ENCODE results near the gene USP22. TPM values are rescaled to one million over a fixed set of nuclear protein-coding genes. Genes with fewer than 3 reads are reported as not detected.

The USP22 gene
- total and polyA plus RNA-seq, 2 of the 8 experiments (the other 6 are each of a cell fraction or from before 2014, with no cell fraction given) = 221 to 316 TPM

DNA sequence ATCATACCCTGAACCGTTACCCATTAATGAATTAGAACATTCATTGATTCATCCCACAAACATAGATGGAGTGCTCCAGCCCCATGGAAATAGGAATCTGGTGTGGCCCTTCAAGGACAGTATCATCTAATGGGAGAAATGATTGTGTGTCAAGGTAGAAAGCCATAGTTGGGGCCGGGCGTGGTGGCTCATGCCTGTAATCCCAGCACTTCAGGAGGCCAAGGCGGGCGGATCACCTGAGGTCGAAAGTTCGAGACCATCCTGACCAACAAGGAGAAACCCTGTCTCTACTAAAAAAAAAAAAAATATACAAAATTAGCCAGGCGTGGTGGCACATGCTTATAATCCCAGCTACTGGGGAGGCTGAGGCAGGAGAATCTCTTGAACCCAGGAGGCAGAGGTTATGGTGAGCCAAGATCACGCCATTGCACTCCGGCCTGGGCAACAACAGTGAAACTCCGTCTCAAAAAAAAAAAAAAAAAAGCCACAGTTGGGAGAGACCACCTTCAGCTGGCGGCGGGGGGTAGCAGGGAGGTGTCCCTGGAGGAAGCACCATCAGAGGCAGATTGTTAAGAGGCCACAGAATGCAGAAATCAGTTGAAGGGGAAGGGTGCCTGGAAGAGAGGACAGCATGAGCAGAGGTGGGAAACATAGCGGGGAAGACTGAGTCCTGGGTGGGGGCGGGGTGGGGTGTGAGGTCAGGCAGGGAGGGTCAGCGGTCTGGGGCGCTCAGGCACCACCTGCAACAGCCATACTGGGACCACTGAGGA lies 60.0 kb downstream of the USP22 start:
- WGBS, 2 experiments (ENCODE audit: extremely low coverage in 1 of 2, insufficient coverage in 1 of 2, insufficient read length in 1 of 2, insufficient replicate concordance in 2 of 2, low coverage in 1 of 2, low lambda C conversion rate in 2 of 2, missing lambda C conversion rate in 1 of 2) = 91% methylated on average over 14 of the region's 17 CpGs; no CpG with 5 or more reads in 1 of the 2 experiments

More for the DNA sequence above, 60.0 kb downstream of the USP22 start:
- H4K8ac ChIP-seq (ENCODE audit: extremely low read depth, insufficient read depth, low read length) = no peak overlapping the region
- H2BK15ac ChIP-seq (ENCODE audit: low read length) = no peak overlapping the region
- no peak overlapping the region for H3K27ac ChIP-seq (ENCODE audit: low read depth, low read length)
- no peak for TF ChIP-seq JUND (IDR thresholded peaks at IDR 0.05; ENCODE audit: low read length)
- no peak for TF ChIP-seq TCF12 (IDR thresholded peaks at IDR 0.05; ENCODE audit: low read depth, low read length)
- no peak for TF ChIP-seq EP300 (IDR thresholded peaks at IDR 0.05; ENCODE audit: borderline replicate concordance in 1 of 2, low read depth in 2 of 2, low read length in 2 of 2)
- no peak for TF ChIP-seq RBBP5 (IDR thresholded peaks at IDR 0.05; ENCODE audit: borderline replicate concordance, low read depth, low read length)
- no peak for TF ChIP-seq SAP30 (IDR thresholded peaks at IDR 0.05; ENCODE audit: insufficient read depth, insufficient replicate concordance, low read length)
- TF ChIP-seq RFX5 (IDR thresholded peaks at IDR 0.05; ENCODE audit: borderline replicate concordance, low read depth, low read length) = no peak
- TF ChIP-seq HDAC6 (IDR thresholded peaks at IDR 0.05; ENCODE audit: low read depth, low read length) = no peak
- no peak for TF ChIP-seq PHF8 (conservative IDR thresholded peaks at IDR 0.05; ENCODE audit: low read depth, low read length)
- H3K23me2 ChIP-seq (ENCODE audit: low read depth, low read length) = no peaks in the 10 kb centered on the region
- H3K4me2 ChIP-seq (ENCODE audit: insufficient read depth in 1 of 2, low read depth in 2 of 2, low read length in 2 of 2) = no peak overlapping the region
- no peak overlapping the region for H3K56ac ChIP-seq (replicated peaks; ENCODE audit: insufficient read length, low read depth, low read length)
- no peak overlapping the region for H4K5ac ChIP-seq (ENCODE audit: insufficient read length, low read depth, low read length)
- no peak overlapping the region for H3K4me3 ChIP-seq (ENCODE audit: extremely low read depth in 1 of 4, insufficient read depth in 2 of 4, low read depth in 3 of 4, low read length in 4 of 4)
- no peak overlapping the region for H4K91ac ChIP-seq (replicated peaks; ENCODE audit: insufficient read length, low read length)
- no peak overlapping the region for H3K18ac ChIP-seq (ENCODE audit: extremely low read depth, low read length)
- H2BK12ac ChIP-seq (ENCODE audit: low read depth, low read length) = no peak overlapping the region
- H3K27me3 ChIP-seq (replicated peaks in 1 of 4; ENCODE audit: control insufficient read depth in 3 of 4, extremely low read depth in 1 of 4, insufficient read depth in 3 of 4, low read length in 3 of 4) = no peaks in the 10 kb centered on the region
- no peaks in the 10 kb centered on the region; a peak in 1 of 7 replicates for H3K4me1 ChIP-seq (replicated peaks in 1 of 4; ENCODE audit: control insufficient read depth in 3 of 4, insufficient read depth in 4 of 4, low read length in 3 of 4)
- peaks cover 0 to 14% (median 0%) of the 10 kb centered on the region in 4 experiments; a peak in 4 of 8 replicates for H3K36me3 ChIP-seq (ENCODE audit: control insufficient read depth in 2 of 4, insufficient read depth in 4 of 4, low read length in 3 of 4)
- CTCF ChIA-PET (ENCODE audit: partially characterized antibody) = interaction anchor here (1.1 to 1.7 kb wide), 2 partner anchors 8 to 39 kb away, joined by 3 to 8 read pairs; no protein-coding TSS in a partner anchor
- no peak overlapping the region for H3K14ac ChIP-seq (ENCODE audit: insufficient read length)
- no peak overlapping the region for H2AK5ac ChIP-seq (ENCODE audit: low read depth, low read length)
- H2BK20ac ChIP-seq (ENCODE audit: low read length) = no peak overlapping the region
- no peak overlapping the region for H3K23ac ChIP-seq (ENCODE audit: insufficient read length)
- no peak overlapping the region for H2BK5ac ChIP-seq (ENCODE audit: low read depth, low read length)
- H3K9me3 ChIP-seq (ENCODE audit: insufficient read depth in 2 of 2, low read depth in 1 of 2, low read length in 1 of 2) = peaks cover 5 to 8% of the 10 kb centered on the region in 2 experiments; a peak in 2 of 4 replicates
- H2AFZ ChIP-seq (ENCODE audit: low read length) = no peak overlapping the region
- no peaks in the 10 kb centered on the region for H3K79me2 ChIP-seq (ENCODE audit: control insufficient read depth in 1 of 2, insufficient read depth in 2 of 2, low read length in 2 of 2)
- FAIRE-seq (no peak), DNase-seq (ENCODE audit: low read depth in 1 of 2, low spot score in 2 of 2) (peak in 1 of 2 experiments; percentile 7)
- POLR2A ChIA-PET (ENCODE audit: partially characterized antibody) = no interaction called here
- H3K79me1 ChIP-seq (ENCODE audit: low read depth, low read length) = no peaks in the 10 kb centered on the region
- H2BK120ac ChIP-seq (replicated peaks; ENCODE audit: low read depth, low read length) = no peak overlapping the region
- peaks cover 0 to 2% of the 10 kb centered on the region in 2 experiments for H4K20me1 ChIP-seq (replicated peaks in 1 of 2; ENCODE audit: control insufficient read depth in 1 of 2, insufficient read depth in 2 of 2, low read length in 2 of 2)
- H3K9ac ChIP-seq (replicated peaks in 1 of 4; ENCODE audit: extremely low read depth in 1 of 4, low read depth in 3 of 4, low read length in 3 of 4) = no peak overlapping the region
- no peak overlapping the region for H3K4ac ChIP-seq (replicated peaks; ENCODE audit: insufficient read length, low read depth, low read length)

Measured in H1 (cell line).